Measurements from ENCODE around the gene TMIE.
"Not testable (repeated sequence)": the region's sequence is repeated elsewhere in the genome, so short reads cannot be mapped to it uniquely, and the experiment has no call there.

TMIE gene

DNA sequence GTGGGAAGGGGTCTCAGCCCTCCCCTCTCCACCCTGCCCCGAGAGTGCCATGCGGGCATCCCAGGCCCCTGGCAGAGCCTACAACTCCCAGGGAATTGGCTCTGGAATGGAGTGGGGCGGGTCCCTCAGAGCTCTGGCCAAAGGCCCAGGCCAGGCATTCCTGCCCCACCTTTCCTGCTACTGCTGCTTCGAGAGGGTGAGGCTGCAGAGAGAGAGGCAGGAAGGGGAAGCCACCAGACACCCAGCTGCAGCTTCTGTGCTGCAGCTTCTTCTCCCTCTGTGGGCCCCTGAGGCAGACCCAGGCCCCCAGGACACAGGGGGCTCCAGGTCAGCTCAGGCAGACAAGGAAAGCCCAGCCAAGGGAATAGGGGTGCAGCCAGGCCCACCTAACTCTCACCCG lies 10.4 kb upstream of the TMIE start:
- DNase-seq: no peak

DNA sequence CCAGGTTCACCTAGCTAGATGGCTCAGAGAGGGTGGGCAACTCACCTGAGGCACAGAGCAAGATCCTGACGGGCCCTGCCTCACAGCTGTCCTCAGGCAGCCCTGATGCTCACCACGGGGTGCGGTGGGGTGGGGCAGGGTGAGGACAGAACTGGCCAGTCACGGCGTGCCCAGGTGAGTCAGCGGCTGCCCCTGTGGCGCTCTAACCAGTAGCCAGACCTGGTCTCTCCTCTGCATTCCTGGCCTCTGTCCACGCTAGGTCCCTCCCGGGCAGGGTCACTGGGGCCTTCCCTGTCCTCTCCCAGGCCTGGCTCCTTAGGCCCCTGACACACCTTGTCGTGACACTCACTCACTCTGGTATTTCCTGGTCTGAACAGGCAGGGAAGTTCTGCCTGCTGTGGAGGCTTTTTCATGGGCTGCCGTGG lies 8.6 kb upstream of the TMIE start:
- DNase-seq: no peak

DNA sequence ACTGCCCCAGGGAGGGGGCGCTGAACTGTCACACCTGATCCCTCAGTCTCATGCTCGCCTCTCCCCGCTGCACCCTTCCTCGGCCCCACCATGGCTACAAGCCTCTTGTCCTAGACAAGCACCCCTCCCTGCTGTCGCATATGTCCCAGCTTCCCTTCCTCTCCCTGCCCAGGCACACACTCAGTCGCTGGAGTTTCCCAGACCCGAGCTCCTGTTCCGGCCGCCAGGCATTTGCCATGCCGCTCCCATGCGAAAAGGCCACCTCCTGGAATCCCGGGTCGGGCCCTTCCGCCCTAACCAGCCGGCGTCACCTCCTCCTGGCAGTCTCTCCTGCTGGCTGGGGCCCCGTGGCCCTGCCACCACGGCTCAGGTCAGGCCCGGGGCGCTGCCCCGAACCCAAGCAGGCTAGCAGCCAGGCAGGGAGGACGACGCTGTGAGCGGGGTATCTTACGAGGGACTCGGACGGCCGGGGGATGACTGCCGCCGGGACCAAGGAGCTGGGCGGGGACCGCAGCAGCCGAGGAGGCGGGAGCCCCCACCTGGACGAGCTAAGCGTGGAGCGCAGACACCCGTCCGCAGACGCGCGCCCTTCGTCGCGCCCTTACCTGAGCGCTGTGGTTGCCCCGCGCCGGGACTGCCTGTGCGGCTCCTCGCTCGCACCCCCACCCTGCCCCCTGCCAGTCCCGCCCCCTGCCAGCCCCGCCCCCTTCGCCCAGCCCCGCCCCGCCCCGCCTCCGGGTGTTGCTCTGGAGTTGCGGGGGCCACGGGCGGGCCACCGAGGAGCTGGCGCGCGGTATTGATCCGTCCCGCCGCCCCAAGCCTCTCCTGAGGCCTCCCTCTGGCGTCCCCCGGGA lies 7.9 kb upstream of the TMIE start, which contains the start of gene ALS2CL:
ALS2CL (minus strand) TSS at position 642 of the 854 bp plus-strand sequence. CDS start 4,239 bp downstream, outside the sequence.
- DNase-seq: peak; percentile 73

- DNase-seq: peak; percentile 49
Measured at GRCh38 chr3:46693892-46694226, 7.3 kb upstream of the TMIE start.

- no peak for DNase-seq
Measured at GRCh38 chr3:46694520-46694919, 6.7 kb upstream of the TMIE start.

DNA sequence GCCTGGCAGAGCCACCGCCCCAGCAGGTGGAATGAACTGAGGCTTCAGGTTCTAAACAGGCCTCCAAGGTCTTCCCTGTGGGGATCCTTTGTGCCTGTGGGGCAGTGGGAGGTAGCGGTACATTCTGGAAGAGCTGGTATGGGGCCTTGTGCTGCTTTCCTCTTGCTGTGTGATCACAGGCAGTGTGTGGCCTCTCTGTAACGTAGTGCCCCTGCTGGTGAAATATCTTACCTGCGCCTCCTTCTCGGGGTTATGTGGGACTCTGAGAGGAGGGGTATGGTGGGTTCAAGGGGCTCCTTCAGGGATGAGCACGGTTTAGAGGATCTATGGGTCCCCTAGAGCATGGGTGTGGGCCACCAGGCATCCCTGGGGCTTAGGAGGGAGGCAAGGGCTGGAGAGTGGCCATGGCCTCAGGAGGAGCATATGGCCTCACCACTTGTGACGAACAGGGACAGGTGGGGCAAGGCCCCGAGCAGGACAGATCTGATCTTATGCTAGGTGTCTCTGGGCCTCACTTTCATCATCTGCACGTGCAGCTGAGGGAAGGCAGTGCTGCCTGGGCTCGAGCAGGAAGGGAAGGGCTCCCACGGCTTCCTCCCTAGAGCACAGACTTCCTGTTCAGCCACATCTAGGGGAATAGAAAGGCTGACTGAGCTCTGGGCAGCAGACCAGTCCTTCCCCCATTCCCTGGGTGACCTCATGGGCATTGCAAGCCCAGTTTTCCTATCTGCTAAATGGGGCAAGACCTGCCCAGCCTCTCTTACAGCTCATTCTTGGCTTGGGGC lies 5.8 kb upstream of the TMIE start:
- DNase-seq: peak; percentile 37

GRCh38 chr3:46695962-46696894 lies 5.0 kb upstream of the TMIE start:
- DNase-seq: no peak

DNA sequence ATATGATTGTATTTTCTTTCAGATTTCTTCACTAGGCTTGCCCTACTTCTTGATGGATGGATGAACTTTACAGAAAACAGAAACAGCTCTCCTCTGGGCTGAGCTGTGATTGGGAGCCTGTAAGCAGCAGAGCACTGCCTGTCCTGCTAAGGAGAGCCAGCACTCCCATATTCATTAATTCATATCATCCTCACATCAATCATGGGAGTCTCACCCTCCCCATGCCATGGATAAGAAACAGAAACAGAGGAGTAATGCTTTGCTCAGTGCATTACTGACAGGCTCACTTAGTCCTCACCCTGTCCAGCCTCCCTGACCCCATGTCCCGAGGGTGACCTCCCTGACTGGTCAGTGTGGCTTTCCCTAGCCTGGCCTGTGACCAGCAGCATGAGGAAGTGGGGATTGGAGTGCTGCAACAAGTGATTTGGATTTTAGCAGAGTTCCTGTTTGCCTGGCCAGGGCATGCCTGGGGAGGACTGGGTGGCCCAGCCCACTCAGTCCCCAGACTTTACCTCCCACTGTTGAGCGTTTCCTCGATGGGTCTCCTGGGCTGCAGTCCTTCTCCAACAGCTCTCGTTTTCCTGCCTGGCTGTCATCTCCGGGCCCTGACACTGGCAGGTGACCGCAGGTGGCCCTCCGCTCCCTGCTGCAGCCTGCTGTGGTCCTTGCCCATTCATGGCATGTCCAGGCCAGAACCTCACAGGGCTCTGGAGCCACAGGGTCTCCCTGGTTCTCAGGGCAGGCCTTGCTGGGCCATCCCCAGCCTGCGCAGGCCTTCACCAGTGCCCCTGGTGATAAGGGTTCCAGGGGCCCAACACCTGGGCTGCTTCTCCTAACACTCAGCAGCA lies 1.3 kb upstream of the TMIE start:
- DNase-seq: no peak

DNA sequence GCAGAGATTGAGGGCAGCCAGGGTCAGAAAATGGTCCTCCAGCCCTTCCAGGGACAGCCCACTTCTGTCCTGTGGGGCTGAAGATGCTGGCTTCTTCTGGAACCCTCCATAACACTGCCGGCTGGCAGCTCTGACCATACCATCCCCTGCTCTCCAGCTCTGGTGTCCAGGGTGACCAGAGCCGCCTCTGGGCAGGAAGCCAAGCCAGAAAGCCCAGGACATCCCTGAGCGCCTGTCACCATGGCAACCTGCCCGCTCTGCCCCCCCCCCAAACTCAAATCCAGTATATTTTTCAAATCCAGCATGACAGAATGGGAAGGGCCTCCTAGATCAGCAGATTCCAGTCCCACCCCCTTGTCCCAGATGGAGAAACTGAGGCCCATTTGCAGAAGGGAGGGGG lies 420 bp upstream of the TMIE start:
- DNase-seq: no peak

- DNase-seq: no peak
Measured at GRCh38 chr3:46702246-46703012, 1.2 kb downstream of the TMIE start.

GRCh38 chr3:46703013-46703520 lies 1.9 kb downstream of the TMIE start:
- no peak for DNase-seq

- not testable (repeated sequence) for DNase-seq
Measured at GRCh38 chr3:46704346-46704745, 3.2 kb downstream of the TMIE start.

GRCh38 chr3:46705022-46705530 lies 3.9 kb downstream of the TMIE start:
- peak; percentile 65 for DNase-seq

- DNase-seq: no peak
Measured at GRCh38 chr3:46705751-46706552, 4.8 kb downstream of the TMIE start.

DNA sequence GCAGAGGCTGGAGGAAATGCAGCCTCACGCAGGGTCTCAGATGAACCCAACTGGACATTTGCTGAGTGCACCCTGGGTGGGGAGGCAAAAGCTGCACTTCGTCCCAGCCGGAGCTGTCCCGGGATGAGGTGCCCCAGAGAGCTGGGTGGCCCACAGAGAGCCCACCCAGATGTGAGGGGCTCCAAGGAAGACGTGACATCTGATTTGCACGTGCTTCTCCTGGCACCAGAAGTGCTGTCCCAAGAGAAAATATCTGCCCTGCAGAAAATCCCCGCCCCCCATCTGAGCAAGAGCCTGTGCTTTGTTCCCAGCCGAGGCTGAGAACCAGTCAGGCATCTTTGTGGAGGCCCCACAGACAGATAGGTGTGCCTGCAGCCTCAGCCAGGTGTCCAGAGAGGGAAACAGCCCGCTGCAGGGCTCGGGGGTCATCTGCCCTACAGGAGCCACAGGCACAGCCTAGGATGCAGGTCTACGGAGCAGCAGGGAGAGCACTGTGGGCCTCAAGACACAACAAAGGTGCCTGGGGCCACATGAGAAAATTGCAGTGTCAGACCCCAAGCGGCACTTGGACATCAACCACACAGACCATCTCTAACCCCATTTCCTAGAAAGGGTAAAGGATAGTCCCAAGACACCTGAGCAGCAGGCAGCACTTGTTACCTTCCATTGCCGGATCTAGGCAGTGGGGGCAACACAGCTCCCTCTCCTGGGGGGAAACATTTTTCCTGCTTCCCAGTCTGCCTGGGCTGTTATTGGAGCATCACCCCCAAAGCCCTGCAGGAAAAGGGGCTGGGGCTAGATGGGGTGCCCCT lies 5.8 kb downstream of the TMIE start:
- no peak for DNase-seq

DNA sequence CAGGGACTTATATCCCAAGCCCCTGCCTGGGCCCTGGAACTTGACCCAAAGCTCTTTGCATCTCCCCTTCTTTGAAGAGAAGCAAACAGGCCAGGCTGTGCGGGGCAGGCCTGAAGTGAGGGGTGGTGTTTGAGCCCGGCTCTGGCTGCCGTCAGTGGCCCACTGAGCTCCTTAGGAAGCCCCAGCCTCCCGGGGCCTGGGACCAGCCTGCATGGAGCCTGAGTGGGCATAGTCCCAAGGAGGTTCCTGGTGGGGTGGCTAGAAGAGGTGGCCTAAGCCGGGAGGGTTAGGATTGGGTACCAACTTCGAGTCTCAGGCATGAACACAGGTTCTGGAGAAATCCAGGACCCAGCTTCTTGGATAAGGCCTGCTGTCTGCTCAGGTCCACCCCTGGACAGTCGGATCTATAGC lies 6.4 kb downstream of the TMIE start:
- DNase-seq: no peak

- DNase-seq: no peak
Measured at GRCh38 chr3:46708401-46709156, 7.4 kb downstream of the TMIE start.

DNA sequence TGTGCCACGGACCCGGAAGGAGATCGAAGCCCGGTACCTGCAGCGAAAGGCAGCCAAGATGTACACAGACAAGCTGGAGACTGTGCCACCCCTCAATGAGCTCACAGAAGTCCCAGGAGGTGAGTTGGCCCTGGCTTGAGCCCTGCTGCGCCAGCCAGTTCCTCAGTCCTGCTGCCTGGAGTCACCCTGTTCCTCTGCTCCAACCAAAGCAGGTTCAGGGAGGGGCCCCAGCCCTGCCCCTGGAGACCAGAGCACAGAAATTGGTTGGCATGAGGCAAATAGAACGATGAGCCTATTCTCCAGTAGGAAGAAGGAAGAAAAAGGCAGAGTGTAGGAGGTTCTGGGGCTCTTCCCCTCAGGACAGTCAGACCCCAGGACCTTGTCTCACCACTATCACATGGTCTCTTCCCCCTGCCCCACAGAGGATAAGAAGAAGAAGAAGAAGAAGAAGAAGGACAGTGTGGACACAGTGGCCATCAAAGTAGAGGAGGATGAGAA lies 8.0 kb downstream of the TMIE start:
- no peak for DNase-seq

Data from activated CD4-positive, alpha-beta T cell treated with anti-CD3 and anti-CD28 coated beads, Interleukin-2, amount 50 U/mL, for 1 hour (primary cell).